NB4 (cell line): ENCODE results near the gene RNF44.
A peak's percentile ranks its signal among the peaks of the same experiment; 100 is the strongest.

ENCODE experiments used
- DNase-seq: peaks from one replicate; pipeline ENCODE4 v3.0.0; 2010; ENCODE audit warnings: low read depth
- H3K4me3 ChIP-seq: one replicate; pipeline ENCODE4 v1.5.1; 2011; ENCODE audit warnings: mild to moderate bottlenecking, low read depth, low read length, moderate library complexity
- MYC ChIP-seq: IDR thresholded peaks from 2 replicates; pipeline ENCODE4 v1.6.1; 2011; ENCODE audit warnings: low read depth, low read length
- POLR2A ChIP-seq: IDR thresholded peaks from 2 replicates; pipeline ENCODE4 v1.6.1; 2011; ENCODE audit warnings: mild to moderate bottlenecking; ENCODE audit not compliant: insufficient read length; ENCODE audit errors: extremely low read depth
- TF ChIP-seq, protein P1 (sequence below): IDR thresholded peaks from 2 replicates; pipeline ENCODE4 v1.6.1; 2011; ENCODE audit warnings: low read depth, low read length
- TF ChIP-seq, protein P2 (sequence below): IDR thresholded peaks from one replicate; pipeline ENCODE4 v1.5.1; 2012; ENCODE audit warnings: low read depth, low read length

The RNF44 gene

DNA sequence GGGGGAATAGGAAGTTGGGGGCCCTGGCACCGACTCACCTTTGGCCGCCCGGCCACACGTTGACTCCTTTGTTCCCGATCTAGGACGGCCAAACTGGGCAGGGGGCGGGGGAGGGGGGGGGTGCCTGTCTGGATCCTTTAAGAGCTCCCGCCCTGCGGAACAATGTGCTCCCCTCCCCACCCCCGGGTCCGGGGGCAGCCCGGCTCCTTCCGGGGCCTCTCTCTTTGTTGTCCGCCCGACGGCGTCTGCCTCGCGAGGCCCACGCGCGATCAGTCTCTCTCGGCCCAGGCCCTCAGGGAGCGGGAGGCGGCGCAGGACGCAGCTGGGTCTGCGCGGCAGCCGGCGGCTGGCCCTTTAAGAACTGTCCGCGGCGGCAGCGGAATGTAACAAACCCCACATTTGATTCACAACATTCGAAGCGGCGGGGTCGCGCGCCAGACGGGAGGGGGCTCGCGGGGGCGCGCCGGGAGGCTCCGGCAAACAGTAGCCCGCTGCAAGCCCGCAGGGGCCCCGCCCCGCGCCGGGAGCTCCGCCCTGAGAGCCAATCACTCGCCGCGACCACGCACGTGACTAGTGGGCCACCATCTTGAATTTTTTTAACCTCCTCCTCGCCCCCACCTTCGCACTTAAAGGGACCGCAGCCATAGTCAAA lies at the start of gene RNF44:
Gene RNF44, minus strand, starts transcription at position 501 of the 652 bp plus-strand sequence. CDS start 4,930 bp downstream, outside the sequence.
- TF ChIP-seq, protein P1, sequence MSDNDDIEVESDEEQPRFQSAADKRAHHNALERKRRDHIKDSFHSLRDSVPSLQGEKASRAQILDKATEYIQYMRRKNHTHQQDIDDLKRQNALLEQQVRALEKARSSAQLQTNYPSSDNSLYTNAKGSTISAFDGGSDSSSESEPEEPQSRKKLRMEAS: peak; percentile 96
- TF ChIP-seq MYC (no peak), POLR2A (peak; percentile 59)
- TF ChIP-seq, protein P2, sequence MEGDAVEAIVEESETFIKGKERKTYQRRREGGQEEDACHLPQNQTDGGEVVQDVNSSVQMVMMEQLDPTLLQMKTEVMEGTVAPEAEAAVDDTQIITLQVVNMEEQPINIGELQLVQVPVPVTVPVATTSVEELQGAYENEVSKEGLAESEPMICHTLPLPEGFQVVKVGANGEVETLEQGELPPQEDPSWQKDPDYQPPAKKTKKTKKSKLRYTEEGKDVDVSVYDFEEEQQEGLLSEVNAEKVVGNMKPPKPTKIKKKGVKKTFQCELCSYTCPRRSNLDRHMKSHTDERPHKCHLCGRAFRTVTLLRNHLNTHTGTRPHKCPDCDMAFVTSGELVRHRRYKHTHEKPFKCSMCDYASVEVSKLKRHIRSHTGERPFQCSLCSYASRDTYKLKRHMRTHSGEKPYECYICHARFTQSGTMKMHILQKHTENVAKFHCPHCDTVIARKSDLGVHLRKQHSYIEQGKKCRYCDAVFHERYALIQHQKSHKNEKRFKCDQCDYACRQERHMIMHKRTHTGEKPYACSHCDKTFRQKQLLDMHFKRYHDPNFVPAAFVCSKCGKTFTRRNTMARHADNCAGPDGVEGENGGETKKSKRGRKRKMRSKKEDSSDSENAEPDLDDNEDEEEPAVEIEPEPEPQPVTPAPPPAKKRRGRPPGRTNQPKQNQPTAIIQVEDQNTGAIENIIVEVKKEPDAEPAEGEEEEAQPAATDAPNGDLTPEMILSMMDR: no peak
- peak; percentile 98 for DNase-seq
- H3K4me3 ChIP-seq: peak within 1 kb of the TSS; percentile 91

DNA sequence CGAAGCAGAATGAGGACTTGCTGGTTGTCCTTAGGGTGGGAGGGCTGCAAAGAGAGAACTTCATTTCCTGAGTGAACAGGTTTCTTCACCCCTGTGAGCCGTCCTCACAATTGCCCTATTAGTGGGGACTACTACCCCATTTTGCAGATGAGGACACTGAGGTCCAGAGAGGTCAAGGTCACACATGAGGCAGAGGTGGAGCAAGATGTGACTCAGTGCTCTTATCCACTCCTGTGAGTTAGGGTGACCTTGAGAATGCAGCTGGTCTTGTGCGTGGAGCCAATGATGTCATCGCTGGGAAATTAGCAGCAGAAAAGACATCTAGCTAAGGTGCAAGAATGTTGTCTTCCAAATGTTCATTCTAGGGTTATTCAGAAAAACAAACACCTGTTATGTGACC lies 45.9 kb upstream of the RNF44 start:
- TF ChIP-seq POLR2A: no peak
- TF ChIP-seq, protein P1: no peak
- no peak for TF ChIP-seq MYC
- TF ChIP-seq, protein P2: no peak

DNA sequence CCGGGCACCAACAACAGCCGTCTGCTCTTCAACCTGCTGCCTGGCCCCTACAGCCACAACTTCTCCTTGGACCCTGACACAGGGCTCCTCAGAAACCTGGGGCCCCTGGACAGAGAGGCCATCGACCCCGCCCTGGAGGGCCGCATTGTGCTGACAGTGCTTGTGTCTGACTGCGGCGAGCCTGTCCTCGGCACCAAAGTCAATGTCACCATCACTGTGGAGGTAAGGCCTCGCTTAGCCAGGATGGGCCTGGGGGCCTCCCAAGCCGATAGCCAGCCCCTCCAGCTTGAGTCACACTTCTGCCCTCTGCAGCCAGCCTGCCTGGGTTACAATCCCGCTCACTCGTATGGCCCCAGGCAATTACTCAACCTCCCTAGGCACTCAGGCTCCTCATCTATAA lies 44.2 kb upstream of the RNF44 start:
- TF ChIP-seq, protein P1: no peak
- TF ChIP-seq POLR2A (no peak), MYC (no peak)
- TF ChIP-seq, protein P2: no peak
- no peak for DNase-seq
- no peak overlapping the region for H3K4me3 ChIP-seq

More for the DNA sequence above, 45.9 kb upstream of the RNF44 start:
- no peak overlapping the region for H3K4me3 ChIP-seq
- no peak for DNase-seq

DNA sequence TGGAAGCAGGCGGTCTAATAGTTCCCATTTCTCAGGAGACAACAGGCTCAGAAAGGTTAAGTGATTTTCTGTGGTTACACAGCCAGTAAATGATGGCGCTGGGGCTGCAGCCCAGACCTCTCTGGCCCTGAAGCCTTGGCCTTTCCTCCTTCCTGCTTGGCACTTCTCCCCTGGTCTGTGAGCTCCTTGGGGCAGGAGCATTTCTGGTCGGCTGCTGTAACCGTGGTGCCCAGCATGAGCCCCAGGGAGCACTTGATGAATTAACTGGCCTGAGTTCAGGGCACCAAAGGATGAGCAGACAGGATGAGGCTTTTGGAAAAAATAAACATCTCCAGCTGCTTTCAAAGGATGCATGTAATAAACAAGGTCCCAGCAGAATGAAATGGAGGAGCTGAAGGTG lies 42.1 kb upstream of the RNF44 start:
- no peak for DNase-seq
- H3K4me3 ChIP-seq: no peak overlapping the region
- no peak for TF ChIP-seq POLR2A
- TF ChIP-seq, protein P1: no peak

DNA sequence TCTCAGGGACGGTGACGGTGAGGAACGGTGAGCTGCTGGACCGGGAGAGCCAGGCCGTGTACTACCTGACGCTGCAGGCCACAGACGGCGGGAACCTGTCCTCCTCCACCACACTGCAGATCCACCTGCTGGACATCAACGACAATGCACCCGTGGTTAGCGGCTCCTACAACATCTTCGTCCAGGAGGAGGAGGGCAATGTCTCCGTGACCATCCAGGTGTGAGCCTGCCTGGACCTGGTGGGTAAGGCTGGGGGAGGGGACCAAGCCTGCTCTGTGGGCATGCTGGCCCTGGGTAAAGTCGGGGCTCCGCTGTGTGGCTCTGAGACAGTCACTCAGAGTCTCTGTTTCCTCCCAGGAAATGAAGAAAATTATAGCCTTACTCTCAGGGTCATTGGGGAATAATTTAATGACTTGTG lies 41.2 kb upstream of the RNF44 start:
- H3K4me3 ChIP-seq: no peak overlapping the region
- TF ChIP-seq, protein P2: peak; percentile 38
- no peak for TF ChIP-seq MYC
- no peak for TF ChIP-seq POLR2A
- peak; percentile 34 for DNase-seq

DNA sequence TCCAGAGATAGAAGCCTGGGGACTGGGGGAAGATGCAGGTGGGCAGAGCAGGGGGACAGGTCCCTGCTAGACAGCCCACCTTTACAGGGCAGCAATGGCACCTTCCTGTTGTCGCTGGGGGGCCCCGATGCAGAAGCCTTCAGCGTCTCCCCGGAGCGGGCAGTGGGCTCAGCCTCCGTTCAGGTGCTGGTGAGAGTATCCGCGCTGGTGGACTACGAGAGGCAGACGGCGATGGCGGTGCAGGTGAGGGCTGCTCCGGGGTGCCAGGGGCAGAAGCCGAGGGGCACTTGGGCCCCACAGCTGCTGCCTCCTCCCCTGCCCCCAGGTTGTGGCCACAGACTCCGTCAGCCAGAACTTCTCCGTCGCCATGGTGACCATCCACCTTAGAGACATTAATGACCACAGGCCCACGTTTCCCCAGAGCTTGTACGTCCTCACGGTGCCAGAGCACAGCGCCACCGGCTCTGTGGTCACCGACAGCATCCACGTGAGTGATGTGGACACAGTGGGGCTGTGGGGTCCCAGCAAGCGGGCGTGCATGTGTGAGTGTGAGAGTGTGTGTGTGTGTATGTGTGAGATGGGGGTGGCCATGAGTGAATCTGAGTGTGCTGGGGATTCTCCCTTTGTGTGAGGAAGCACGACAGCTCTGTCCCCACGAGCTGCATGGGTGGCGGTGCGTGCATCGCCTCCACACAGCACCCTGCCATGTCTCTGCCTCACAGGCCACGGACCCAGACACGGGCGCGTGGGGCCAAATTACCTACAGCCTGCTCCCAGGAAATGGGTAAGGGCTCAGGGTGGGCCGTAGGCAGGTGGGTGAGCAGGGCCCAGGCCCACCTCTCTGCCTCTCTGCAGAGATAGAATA lies 40.3 kb upstream of the RNF44 start:
- TF ChIP-seq POLR2A (no peak), MYC (no peak)
- TF ChIP-seq, protein P1: no peak
- TF ChIP-seq, protein P2: no peak
- no peak overlapping the region for H3K4me3 ChIP-seq
- no peak for DNase-seq
